Osteoblast (primary cell): ENCODE results near the gene ANP32A. TPM values are rescaled to one million over a fixed set of nuclear protein-coding genes. Genes with fewer than 3 reads are reported as not detected.

Experiments used
- DNase-seq: peaks from one replicate; pipeline ENCODE4 v3.0.0; 2011; ENCODE audit warnings: low spot score, mixed read lengths; ENCODE audit not compliant: insufficient read length; ENCODE audit errors: missing footprints
- H2AFZ ChIP-seq: 2 replicates; pipeline ENCODE4 v1.6.0; 2011; ENCODE audit warnings: mild to moderate bottlenecking, low read length
- H3K27ac ChIP-seq: 2 replicates; pipeline ENCODE4 v1.5.1; 2011; ENCODE audit warnings: mild to moderate bottlenecking, low read depth, low read length, moderate library complexity
- H3K27me3 ChIP-seq: 2 replicates; pipeline ENCODE4 v1.6.0; 2012; ENCODE audit warnings: mild to moderate bottlenecking, control low read depth, inconsistent platforms, low read length, moderate library complexity; ENCODE audit not compliant: insufficient read depth
- H3K36me3 ChIP-seq: 2 replicates; pipeline ENCODE4 v1.5.1; 2011; ENCODE audit warnings: mild to moderate bottlenecking, low read length, control low read depth, moderate library complexity; ENCODE audit not compliant: insufficient read depth
- H3K4me1 ChIP-seq: 2 replicates; pipeline ENCODE4 v1.5.1; 2011; ENCODE audit warnings: mild to moderate bottlenecking, low read length, control low read depth, moderate library complexity; ENCODE audit not compliant: insufficient read depth
- H3K4me2 ChIP-seq: 2 replicates; pipeline ENCODE4 v1.6.0; 2011; ENCODE audit warnings: mild to moderate bottlenecking, low read length; ENCODE audit not compliant: insufficient read depth
- H3K4me3 ChIP-seq: fragments of 200-600 bp; sonication (generic); 3 replicates; pipeline ENCODE4 v1.5.1; 2012; ENCODE audit warnings: mild to moderate bottlenecking, low read length, inconsistent platforms; ENCODE audit not compliant: insufficient read depth
- H3K79me2 ChIP-seq: 2 replicates; pipeline ENCODE4 v1.6.0; 2012; ENCODE audit warnings: mild to moderate bottlenecking, low read length, control low read depth, inconsistent platforms; ENCODE audit not compliant: insufficient read depth
- H3K9me3 ChIP-seq: 2 replicates; pipeline ENCODE4 v1.5.1; 2011; ENCODE audit warnings: low read depth, low read length, control low read depth
- H4K20me1 ChIP-seq: 2 replicates; pipeline ENCODE4 v1.6.0; 2012; ENCODE audit warnings: mild to moderate bottlenecking, low read length, control low read depth; ENCODE audit not compliant: insufficient read depth
- CTCF ChIP-seq: IDR thresholded peaks from 2 replicates; pipeline ENCODE4 v1.5.1; 2011; ENCODE audit warnings: mild to moderate bottlenecking, low read depth, low read length, moderate library complexity; ENCODE audit errors: extremely low read depth
- total RNA-seq: library from RNA; depleted of rRNA; stranded (reverse); fragments of >200 nt; gene quantifications from 2 replicates; pipeline ENCODE4 v1.2.3, GENCODE V29; 2012

Gene ANP32A
- total RNA-seq, 1 donor = 29.7 TPM

- Histone ChIP-seq H3K27me3 (no peaks in the 10 kb centered on the region), H3K79me2 (peaks cover 2% of the 10 kb centered on the region), H2AFZ (no peak overlapping the region), H3K9me3 (no peaks in the 10 kb centered on the region), H3K4me1 (no peaks in the 10 kb centered on the region), H3K27ac (no peak overlapping the region), H3K4me2 (no peak overlapping the region), H3K4me3 (no peak overlapping the region), H3K36me3 (peaks cover 67% of the 10 kb centered on the region), H4K20me1 (peaks cover 12% of the 10 kb centered on the region)
- TF ChIP-seq CTCF = no peak
- DNase-seq = no peak
Observed at GRCh38 chr15:68781766-68782588, 38.7 kb downstream of the ANP32A start.

DNA sequence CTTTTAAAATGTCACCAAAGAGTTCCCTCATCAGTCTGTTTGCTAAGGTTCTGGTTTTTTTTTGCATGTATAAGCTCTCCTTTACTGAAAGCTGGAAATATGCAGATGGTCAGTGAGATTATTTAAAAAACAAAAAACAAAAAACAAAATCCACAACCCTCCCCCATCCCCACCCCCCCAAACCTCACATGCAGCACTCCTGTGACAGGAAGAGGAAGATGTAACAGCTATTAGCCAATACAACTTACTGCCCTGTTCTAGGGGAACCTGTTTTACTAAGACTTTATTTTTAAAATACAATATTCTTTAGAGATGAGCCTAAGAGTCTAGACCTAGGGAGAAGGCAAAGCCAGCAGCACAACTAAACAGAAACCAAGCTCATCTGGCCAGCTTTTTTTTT is 39.5 kb downstream of the ANP32A start:
- H3K9me3 ChIP-seq = no peaks in the 10 kb centered on the region
- H4K20me1 ChIP-seq = peaks cover 9% of the 10 kb centered on the region
- H3K27me3 ChIP-seq = no peaks in the 10 kb centered on the region
- peaks cover 3% of the 10 kb centered on the region for H3K4me1 ChIP-seq
- no peak for DNase-seq
- peaks cover 61% of the 10 kb centered on the region for H3K36me3 ChIP-seq
- H3K4me2 ChIP-seq = no peak overlapping the region
- no peak overlapping the region for H2AFZ ChIP-seq
- no peak overlapping the region for H3K4me3 ChIP-seq
- no peaks in the 10 kb centered on the region for H3K79me2 ChIP-seq
- TF ChIP-seq CTCF = no peak
- H3K27ac ChIP-seq = no peak overlapping the region

DNA sequence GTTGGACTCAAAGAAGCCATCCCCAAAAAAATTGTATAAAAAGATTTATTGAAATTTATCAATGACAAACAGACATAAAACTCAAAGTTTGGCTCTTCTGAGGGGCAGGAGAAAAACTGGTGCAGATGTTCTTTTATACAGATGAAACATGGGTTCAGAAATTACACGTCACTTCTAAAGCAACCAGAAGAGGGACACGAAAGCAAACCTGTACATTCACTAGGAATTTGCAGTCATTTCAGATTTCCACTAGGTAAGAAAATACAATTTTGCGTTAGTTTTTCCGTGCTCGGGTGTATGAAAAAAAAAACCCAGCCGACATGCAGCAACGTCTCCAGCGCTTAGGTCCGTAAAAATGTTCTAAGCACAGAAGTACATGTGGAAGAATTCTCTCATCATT is 41.8 kb downstream of the ANP32A start:
- peaks cover 40% of the 10 kb centered on the region for H3K36me3 ChIP-seq
- H3K27ac ChIP-seq = no peak overlapping the region
- peaks cover 20% of the 10 kb centered on the region for H3K4me1 ChIP-seq
- no peaks in the 10 kb centered on the region for H3K79me2 ChIP-seq
- no peak for DNase-seq
- no peaks in the 10 kb centered on the region for H3K9me3 ChIP-seq
- no peak overlapping the region for H2AFZ ChIP-seq
- H3K27me3 ChIP-seq = no peaks in the 10 kb centered on the region
- no peak for TF ChIP-seq CTCF
- no peak overlapping the region for H3K4me2 ChIP-seq
- H3K4me3 ChIP-seq = no peak overlapping the region
- H4K20me1 ChIP-seq = peaks cover 2% of the 10 kb centered on the region

GRCh38 chr15:68776477-68777270 is 44.0 kb downstream of the ANP32A start:
- no peak for TF ChIP-seq CTCF
- H3K4me1 ChIP-seq = peaks cover 20% of the 10 kb centered on the region
- DNase-seq = no peak
- H3K4me3 ChIP-seq = no peak overlapping the region
- H3K36me3 ChIP-seq = peaks cover 21% of the 10 kb centered on the region
- H3K27ac ChIP-seq = peak overlapping the region; percentile 71
- peaks cover 9% of the 10 kb centered on the region for H3K27me3 ChIP-seq
- no peaks in the 10 kb centered on the region for H3K79me2 ChIP-seq
- H4K20me1 ChIP-seq = peaks cover 2% of the 10 kb centered on the region
- H2AFZ ChIP-seq = no peak overlapping the region
- no peaks in the 10 kb centered on the region for H3K9me3 ChIP-seq
- H3K4me2 ChIP-seq = no peak overlapping the region
